ENCODE measurements around the gene BIVM.

- TF ChIP-seq, protein P1, sequence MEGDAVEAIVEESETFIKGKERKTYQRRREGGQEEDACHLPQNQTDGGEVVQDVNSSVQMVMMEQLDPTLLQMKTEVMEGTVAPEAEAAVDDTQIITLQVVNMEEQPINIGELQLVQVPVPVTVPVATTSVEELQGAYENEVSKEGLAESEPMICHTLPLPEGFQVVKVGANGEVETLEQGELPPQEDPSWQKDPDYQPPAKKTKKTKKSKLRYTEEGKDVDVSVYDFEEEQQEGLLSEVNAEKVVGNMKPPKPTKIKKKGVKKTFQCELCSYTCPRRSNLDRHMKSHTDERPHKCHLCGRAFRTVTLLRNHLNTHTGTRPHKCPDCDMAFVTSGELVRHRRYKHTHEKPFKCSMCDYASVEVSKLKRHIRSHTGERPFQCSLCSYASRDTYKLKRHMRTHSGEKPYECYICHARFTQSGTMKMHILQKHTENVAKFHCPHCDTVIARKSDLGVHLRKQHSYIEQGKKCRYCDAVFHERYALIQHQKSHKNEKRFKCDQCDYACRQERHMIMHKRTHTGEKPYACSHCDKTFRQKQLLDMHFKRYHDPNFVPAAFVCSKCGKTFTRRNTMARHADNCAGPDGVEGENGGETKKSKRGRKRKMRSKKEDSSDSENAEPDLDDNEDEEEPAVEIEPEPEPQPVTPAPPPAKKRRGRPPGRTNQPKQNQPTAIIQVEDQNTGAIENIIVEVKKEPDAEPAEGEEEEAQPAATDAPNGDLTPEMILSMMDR (conservative IDR thresholded peaks at IDR 0.05; ENCODE audit: low read depth in 2 of 2) = no peak
- no peak for TF ChIP-seq EZH2 (IDR thresholded peaks at IDR 0.05; ENCODE audit: low read depth, unreplicated experiment)
- no peak for TF ChIP-seq POLR2AphosphoS5 (IDR thresholded peaks at IDR 0.05; ENCODE audit: low read depth)
- no peak for TF ChIP-seq EZH2phosphoT487 (IDR thresholded peaks at IDR 0.05; ENCODE audit: unreplicated experiment)
- TF ChIP-seq, protein P2, sequence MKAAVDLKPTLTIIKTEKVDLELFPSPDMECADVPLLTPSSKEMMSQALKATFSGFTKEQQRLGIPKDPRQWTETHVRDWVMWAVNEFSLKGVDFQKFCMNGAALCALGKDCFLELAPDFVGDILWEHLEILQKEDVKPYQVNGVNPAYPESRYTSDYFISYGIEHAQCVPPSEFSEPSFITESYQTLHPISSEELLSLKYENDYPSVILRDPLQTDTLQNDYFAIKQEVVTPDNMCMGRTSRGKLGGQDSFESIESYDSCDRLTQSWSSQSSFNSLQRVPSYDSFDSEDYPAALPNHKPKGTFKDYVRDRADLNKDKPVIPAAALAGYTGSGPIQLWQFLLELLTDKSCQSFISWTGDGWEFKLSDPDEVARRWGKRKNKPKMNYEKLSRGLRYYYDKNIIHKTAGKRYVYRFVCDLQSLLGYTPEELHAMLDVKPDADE (IDR thresholded peaks at IDR 0.05) = no peak
- TF ChIP-seq JUNB (IDR thresholded peaks at IDR 0.05; ENCODE audit: unreplicated experiment) = no peak
These were observed 40.5 kb downstream of the BIVM start for GRCh38 chr13:102839462-102839861.
